K562 (cell line): ENCODE measurements around the gene STRA8. TPM values are rescaled to one million over a fixed set of nuclear protein-coding genes. Genes with fewer than 3 reads are reported as not detected.

Experiments
- CBFB ChIP-seq: sonication (generic); formaldehyde crosslinking; IDR thresholded peaks from 2 replicates; pipeline ENCODE4 v1.4.0; 2020; ENCODE audit warnings: mild to moderate bottlenecking, missing genetic modification reagents
- CREBBP ChIP-seq: IDR thresholded peaks from one replicate; pipeline ENCODE4 v1.6.1; 2012; ENCODE audit warnings: low read depth, mild to moderate bottlenecking, control low read depth, inconsistent platforms, low read length
- DPF2 ChIP-seq: fragments of 450-650 bp; IDR thresholded peaks from 2 replicates; pipeline ENCODE4 v1.6.1; 2016
- ELF1 ChIP-seq: fragments of 200-800 bp; sonication (Bioruptor generic); IDR thresholded peaks from 2 replicates; pipeline ENCODE4 v1.6.1; 2016; ENCODE audit warnings: missing genetic modification characterization, missing compliant biosample characterization
- EP300 ChIP-seq: IDR thresholded peaks from 2 replicates; pipeline ENCODE4 v1.6.1; 2012; ENCODE audit warnings: low read length, improper control_type of control experiment
- ETV5 ChIP-seq: sonication (generic); formaldehyde crosslinking; IDR thresholded peaks from 2 replicates; pipeline ENCODE4 v1.4.0; 2020; ENCODE audit warnings: low read depth, mild to moderate bottlenecking, missing genetic modification reagents
- GTF2B ChIP-seq: IDR thresholded peaks from 2 replicates; pipeline ENCODE4 v1.6.1; 2011; ENCODE audit not compliant: insufficient read length; ENCODE audit errors: extremely low read depth
- ID3 ChIP-seq, 2 experiments: fragments of 250-450 bp in 1 of 2; fragments of 450-650 bp in 1 of 2; sonication (Bioruptor Pico) in 1 of 2; IDR thresholded peaks; 2 replicates each; pipeline versions ENCODE4 v1.6.1 to v1.8.0; 2016 to 2021; ENCODE audit warnings: mild to moderate bottlenecking in 2 of 2, moderate library complexity in 2 of 2, missing compliant biosample characterization in 1 of 2, missing genetic modification characterization in 1 of 2
- JUND ChIP-seq, 2 experiments: IDR thresholded peaks; 2 replicates in 1 of 2; 3 replicates in 1 of 2; pipeline ENCODE4 v1.6.1; 2011; ENCODE audit warnings: borderline replicate concordance in 2 of 2, low read depth in 2 of 2, low read length in 2 of 2, improper control_type of control experiment in 1 of 2, missing biosample characterization in 1 of 2, missing genetic modification characterization in 1 of 2, missing genetic modification reagents in 1 of 2
- NFIX ChIP-seq: fragments of 250-450 bp; sonication (Bioruptor Pico); IDR thresholded peaks from 2 replicates; pipeline ENCODE4 v1.4.0; 2020; ENCODE audit warnings: low read depth, mild to moderate bottlenecking, moderate library complexity
- NONO ChIP-seq, 2 experiments: fragments of 200-400 bp in 1 of 2; fragments of 450-650 bp in 1 of 2; formaldehyde crosslinking in 1 of 2; IDR thresholded peaks; 2 replicates each; pipeline ENCODE4 v1.6.1; 2017; ENCODE audit warnings: low read depth in 2 of 2, mild to moderate bottlenecking in 2 of 2, moderate library complexity in 2 of 2, low read length in 1 of 2
- NR2C2 ChIP-seq, 2 experiments: fragments of 200-800 bp in 1 of 2; sonication (Bioruptor generic) in 1 of 2; sonication (generic) in 1 of 2; formaldehyde crosslinking in 1 of 2; IDR thresholded peaks; 2 replicates each; pipeline versions ENCODE4 v1.6.1 to v1.8.0; 2016 to 2022; ENCODE audit warnings: mild to moderate bottlenecking in 1 of 2, missing compliant biosample characterization in 1 of 2, missing genetic modification characterization in 1 of 2, missing genetic modification reagents in 1 of 2
- NR2F6 ChIP-seq: fragments of 450-650 bp; formaldehyde crosslinking; IDR thresholded peaks from 2 replicates; pipeline ENCODE4 v1.4.0; 2020; ENCODE audit warnings: mild to moderate bottlenecking
- PCBP2 ChIP-seq: fragments of 200-400 bp; formaldehyde crosslinking; IDR thresholded peaks from 2 replicates; pipeline ENCODE4 v1.6.1; 2018; ENCODE audit warnings: low read length, low read depth, mild to moderate bottlenecking, moderate library complexity; ENCODE audit not compliant: poor library complexity, severe bottlenecking
- RBM17 ChIP-seq: fragments of 200-400 bp; formaldehyde crosslinking; IDR thresholded peaks from 2 replicates; pipeline ENCODE4 v1.6.1; 2017; ENCODE audit warnings: low read depth, mild to moderate bottlenecking, low read length, borderline replicate concordance
- SREBF1 ChIP-seq: fragments of 150-350 bp; IDR thresholded peaks from 2 replicates; pipeline ENCODE4 v1.6.1; 2014; ENCODE audit warnings: antibody characterized with exemption, low read depth, low read length, borderline replicate concordance
- TBP ChIP-seq: optimal IDR thresholded peaks from 2 replicates; pipeline ENCODE3; 2011; ENCODE audit warnings: low read depth, low read length, improper control_type of control experiment
- TCF7L2 ChIP-seq: fragments of 150-350 bp; IDR thresholded peaks from 2 replicates; pipeline ENCODE4 v1.6.1; 2016; ENCODE audit warnings: low read depth, mild to moderate bottlenecking, low read length, moderate library complexity
- TEAD4 ChIP-seq, 2 experiments: sonication (generic) in 1 of 2; formaldehyde crosslinking in 1 of 2; IDR thresholded peaks; 2 replicates each; pipeline versions ENCODE4 v1.6.1 to v1.8.0; 2012 to 2022; ENCODE audit warnings: borderline replicate concordance in 1 of 2, inconsistent platforms in 1 of 2, low read length in 1 of 2, mild to moderate bottlenecking in 1 of 2, missing genetic modification reagents in 1 of 2
- XRCC3 ChIP-seq: fragments of 450-650 bp; IDR thresholded peaks from 2 replicates; pipeline ENCODE4 v1.6.1; 2017; ENCODE audit warnings: mild to moderate bottlenecking, moderate library complexity
- ZC3H11A ChIP-seq: IDR thresholded peaks from 2 replicates; pipeline ENCODE4 v1.6.1; 2012; ENCODE audit warnings: low read depth, low read length, improper control_type of control experiment
- ZNF551 ChIP-seq: fragments of 250-450 bp; sonication (Bioruptor Pico); IDR thresholded peaks from 2 replicates; pipeline ENCODE4 v1.5.0; 2021; ENCODE audit warnings: mild to moderate bottlenecking, moderate library complexity
- polyA plus RNA-seq, 8 experiments: library from polyadenylated mRNA; depleted of rRNA in 4 of 8; stranded (reverse) in 5 of 8; unstranded in 3 of 8; fragments of >200 nt; fragmentation: Nextera tagmentation in 2 of 8; fragmentation: Illumina TruSeq in 1 of 8; extraction: Ambion mirVana in 2 of 8; extraction: Trizol in 1 of 8; gene quantifications; 2 replicates each; pipeline versions ENCODE4 v1.2.1 to v1.2.3, GENCODE V29; 2011 to 2014; ENCODE audit warnings: inconsistent platforms in 1 of 8, missing spikeins in 1 of 8
- total RNA-seq, 7 experiments: library from RNA; depleted of rRNA in 6 of 7; stranded (reverse); fragments of >200 nt in 6 of 7; fragmentation: Illumina TruSeq in 2 of 7; extraction: Trizol in 2 of 7; gene quantifications; 2 replicates each; pipeline versions ENCODE4 v1.2.1 to v1.2.3, GENCODE V29; 2011 to 2021; ENCODE audit warnings: low replicate concordance in 1 of 7
- TF ChIP-seq, protein P1 (sequence below): fragments of 250-450 bp; sonication (Bioruptor Pico); IDR thresholded peaks from 2 replicates; pipeline ENCODE4 v1.8.0; 2022; ENCODE audit warnings: moderate library complexity, mild to moderate bottlenecking, inconsistent platforms

STRA8 gene
- total and polyA plus RNA-seq, 9 of the 15 experiments (the other 6 are each of a cell fraction or from before 2014, with no cell fraction given): not detected

DNA sequence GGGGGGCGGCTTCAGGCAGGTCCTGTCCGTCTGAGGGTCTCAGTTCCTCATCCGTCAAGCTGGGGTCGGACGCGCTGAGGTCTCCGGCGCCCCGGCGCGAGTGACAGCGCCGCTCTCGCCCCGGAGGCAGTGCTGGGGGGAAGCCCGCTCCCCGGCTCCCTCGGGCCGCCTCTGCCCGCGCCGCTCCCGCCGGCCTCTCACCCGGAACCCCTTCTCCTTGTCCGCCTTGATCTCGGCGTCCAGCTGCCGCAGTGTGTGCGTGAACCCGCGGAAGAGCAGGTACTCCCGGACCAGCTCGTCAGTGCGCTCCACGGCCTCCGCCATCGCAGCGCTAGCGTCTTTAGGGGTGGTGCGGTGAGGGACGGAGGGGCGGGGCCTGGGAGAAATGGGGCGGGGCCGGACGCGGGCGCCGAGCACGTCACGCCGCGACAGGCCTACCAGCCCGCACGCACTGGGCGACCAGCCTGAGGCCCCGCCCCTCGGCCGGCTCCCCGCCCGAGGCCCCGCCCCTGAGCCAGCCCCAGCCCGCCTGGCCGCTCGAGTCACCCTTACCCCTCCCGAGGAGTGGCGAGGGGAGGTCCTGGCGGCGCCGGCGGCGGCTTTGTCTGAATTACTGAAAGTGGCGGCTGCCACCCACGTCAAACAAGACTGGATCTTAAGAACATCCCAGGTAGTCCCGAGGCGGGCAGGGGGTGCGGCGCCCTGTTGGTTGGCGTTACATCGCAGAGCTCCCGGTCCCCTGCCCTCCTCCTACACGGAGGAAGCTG is 22.3 kb upstream of the STRA8 start, which contains the start of gene WDR91 (continued):
- no peak for TF ChIP-seq SREBF1
- TF ChIP-seq NFIX: no peak
- no peak for TF ChIP-seq NR2F6 (CRISPR knock-in tag)
- peak; percentile 63; the same call in 1 of the 2 replicates for TF ChIP-seq ETV5 (CRISPR knock-in tag)
- TF ChIP-seq CREBBP: no peak
- no peak; the same call in 1 of the 2 replicates for TF ChIP-seq CBFB
- TF ChIP-seq NR2C2 (CRISPR knock-in tag; IDR thresholded peaks at IDR 0.05): no peak
- peak; percentile 69 for TF ChIP-seq NR2C2 (tag; IDR thresholded peaks at IDR 0.05)
- no peak for TF ChIP-seq XRCC3
- peak in 1 of 2 experiments; percentile 39; a peak in 2 of 4 replicates for TF ChIP-seq NONO (IDR thresholded peaks at IDR 0.05; ENCODE audit: low read depth in 2 of 2, low read length in 1 of 2)
- no peak for TF ChIP-seq EP300
- TF ChIP-seq, protein P1, sequence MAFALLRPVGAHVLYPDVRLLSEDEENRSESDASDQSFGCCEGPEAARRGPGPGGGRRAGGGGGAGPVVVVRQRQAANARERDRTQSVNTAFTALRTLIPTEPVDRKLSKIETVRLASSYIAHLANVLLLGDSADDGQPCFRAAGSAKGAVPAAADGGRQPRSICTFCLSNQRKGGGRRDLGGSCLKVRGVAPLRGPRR (CRISPR knock-in tag): no peak
- no peak for TF ChIP-seq TEAD4 (IDR thresholded peaks at IDR 0.05; ENCODE audit: low read length)
- TF ChIP-seq TEAD4 (CRISPR knock-in tag; IDR thresholded peaks at IDR 0.05; ENCODE audit: borderline replicate concordance): peak; percentile 81
- peak; percentile 87 for TF ChIP-seq TBP
- 0 out of 2 replicates have a peak, but pooled peaks have one; percentile 5 for TF ChIP-seq JUND (IDR thresholded peaks at IDR 0.05; ENCODE audit: borderline replicate concordance, low read depth, low read length)
- peak; percentile 54; the same call in 1 of the 3 replicates for TF ChIP-seq JUND (tag; IDR thresholded peaks at IDR 0.05; ENCODE audit: borderline replicate concordance, low read depth, low read length)
- no peak for TF ChIP-seq PCBP2
- no peak for TF ChIP-seq ELF1
- no peak for TF ChIP-seq ID3 (CRISPR knock-in tag; IDR thresholded peaks at IDR 0.05)
- TF ChIP-seq ID3 (tag; IDR thresholded peaks at IDR 0.05): 0 out of 2 replicates have a peak, but pooled peaks have one; percentile 19
- TF ChIP-seq DPF2: no peak
- no peak for TF ChIP-seq RBM17
- TF ChIP-seq GTF2B: no peak
- no peak for TF ChIP-seq ZC3H11A
- TF ChIP-seq ZNF551 (CRISPR knock-in tag): no peak
- TF ChIP-seq TCF7L2: no peak
